HG02798 (cell line): ENCODE data around the gene ERGIC1.

Source experiments
- ATAC-seq: cut with Tn5 transposase; IDR thresholded peaks from one replicate; pipeline ENCODE4 v1.9.1; 2021; ENCODE audit warnings: mild to moderate bottlenecking; ENCODE audit not compliant: unreplicated experiment, poor library complexity

ERGIC1 gene

GRCh38 chr5:172910828-172911627, 77.0 kb downstream of the ERGIC1 start:
- ATAC-seq: no peak

DNA sequence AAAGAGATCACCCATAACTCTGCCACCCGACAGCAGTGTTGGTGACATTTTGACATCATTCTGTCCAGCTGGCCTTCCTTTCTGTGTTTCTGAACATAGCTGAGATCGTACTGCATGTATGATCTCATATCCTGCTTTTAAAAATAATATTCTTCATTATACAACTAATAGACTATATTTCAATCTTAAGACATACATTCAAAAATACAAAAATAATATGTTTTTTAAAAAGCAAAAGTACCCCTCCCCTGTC, 77.5 kb downstream of the ERGIC1 start:
- no peak for ATAC-seq

- ATAC-seq: no peak
Observed at GRCh38 chr5:172911976-172912375, 77.9 kb downstream of the ERGIC1 start.

DNA sequence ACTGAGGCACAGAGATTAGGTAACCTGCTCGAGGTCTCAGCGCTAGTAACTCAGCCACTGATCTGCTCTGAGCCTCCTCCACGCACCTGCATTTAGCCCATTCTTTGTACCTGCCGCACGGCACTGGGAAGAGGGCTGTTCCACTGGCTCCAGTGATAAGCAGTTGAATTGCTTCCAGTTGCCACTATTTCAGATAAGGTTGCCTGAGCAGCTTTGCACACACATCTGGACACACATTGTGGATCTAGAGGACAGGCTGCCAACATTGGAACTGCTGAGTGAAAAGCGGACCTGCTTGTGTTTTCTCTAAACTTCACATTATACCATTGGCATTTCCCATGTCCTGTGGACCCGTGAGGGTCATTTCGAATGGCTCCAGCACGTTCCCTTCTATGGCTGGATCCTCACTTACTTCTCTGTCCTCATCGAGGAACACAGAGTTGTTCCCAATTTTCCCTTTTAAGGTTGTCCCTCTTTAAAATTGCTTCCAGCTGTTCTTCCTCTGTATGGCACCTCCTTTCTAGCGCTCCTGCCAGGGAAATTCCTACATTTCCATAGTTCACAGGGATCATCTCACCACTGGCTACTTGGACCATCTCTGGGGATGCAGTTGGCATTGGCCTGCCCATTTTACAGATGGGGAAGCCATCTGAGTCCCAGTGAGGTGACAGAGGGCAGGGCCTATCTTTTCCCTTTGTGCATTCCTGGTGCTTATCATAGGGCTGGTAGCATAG, 79.2 kb downstream of the ERGIC1 start:
- no peak for ATAC-seq

DNA sequence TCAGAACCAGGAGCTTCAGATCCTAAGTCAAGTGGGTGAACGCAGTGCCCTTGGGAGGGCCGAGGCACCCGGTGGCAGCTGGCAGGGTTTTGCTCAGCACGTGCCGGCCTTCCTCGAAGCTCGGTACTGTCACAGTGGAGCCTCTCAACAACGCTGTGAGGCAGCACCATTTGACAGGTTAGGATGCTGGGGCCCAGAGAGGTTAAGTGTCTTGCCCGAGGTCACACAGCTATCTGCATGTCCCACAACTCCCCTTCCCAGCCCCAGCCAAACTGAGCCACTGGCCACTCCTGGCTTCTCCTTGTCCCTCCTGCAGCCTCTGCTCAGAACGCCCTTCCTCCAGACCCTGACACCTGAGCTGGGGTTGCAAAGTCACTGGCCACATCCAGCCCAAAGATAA, 81.5 kb downstream of the ERGIC1 start:
- ATAC-seq: no peak

DNA sequence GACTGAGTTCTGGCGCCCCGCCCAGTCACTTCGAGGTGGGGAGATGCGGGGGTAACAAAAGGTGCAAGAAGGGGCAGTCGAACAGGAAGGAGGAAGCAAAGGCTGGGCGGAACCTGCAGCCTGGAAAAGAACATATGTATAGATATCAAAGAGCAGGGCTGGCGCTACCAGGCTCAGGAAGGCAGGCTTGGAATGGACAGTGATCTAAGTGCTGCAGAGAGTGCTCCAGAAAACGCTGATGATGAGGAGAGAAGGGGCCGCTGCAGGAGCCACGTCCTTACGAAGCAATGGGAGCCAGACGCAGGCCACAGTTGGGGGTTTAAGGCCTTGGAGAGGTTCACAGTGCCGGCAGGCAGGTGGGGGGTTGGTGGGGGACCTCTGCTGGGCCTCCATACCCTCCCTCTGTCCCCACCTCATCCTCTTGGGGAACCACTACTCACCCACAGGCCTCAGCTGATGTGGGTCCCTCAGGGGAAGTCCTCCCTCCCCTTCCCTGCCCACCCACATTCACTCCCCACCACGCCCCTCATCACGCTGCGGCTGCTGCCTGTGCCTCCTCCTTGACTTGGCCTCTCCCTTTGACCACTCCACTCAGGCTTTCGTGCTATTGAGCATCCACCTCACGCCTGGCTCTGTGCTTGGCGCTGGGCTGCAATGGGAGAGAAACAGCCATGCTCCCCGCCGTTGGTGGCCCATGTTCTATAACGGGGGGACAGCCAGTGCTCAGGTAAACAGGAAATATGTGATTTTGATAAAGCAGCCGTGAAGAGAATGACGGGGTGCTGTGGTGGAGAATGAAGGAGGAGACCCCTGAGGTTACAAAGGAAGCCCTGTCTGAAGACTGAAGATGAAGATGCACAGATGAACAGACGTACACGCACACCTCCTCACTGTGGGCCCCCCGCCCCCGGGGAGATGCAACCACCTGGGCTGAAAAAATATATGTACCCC, 84.6 kb downstream of the ERGIC1 start:
- ATAC-seq: no peak

- no peak for ATAC-seq
Observed at GRCh38 chr5:172919525-172920446, 85.7 kb downstream of the ERGIC1 start.

DNA sequence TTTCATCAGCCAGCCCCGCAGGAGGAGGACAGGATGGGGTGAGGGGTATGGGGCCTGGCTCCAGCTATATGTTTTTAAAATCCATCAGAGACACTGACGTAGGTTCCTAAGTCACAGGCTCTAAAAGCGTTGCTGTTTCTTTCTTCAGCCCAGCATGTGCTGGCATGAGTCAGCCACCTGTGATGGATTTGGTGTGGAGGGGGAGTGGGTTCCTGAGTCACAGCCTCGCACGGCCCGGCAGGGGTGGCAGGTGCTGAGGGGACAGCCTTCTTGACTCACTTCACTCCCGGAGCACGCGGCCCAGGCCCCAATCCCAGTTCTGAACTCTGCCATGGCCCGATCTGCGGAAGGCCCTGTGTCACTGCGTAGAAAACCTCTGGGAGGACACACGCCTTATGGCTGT, 86.4 kb downstream of the ERGIC1 start:
- no peak for ATAC-seq

DNA sequence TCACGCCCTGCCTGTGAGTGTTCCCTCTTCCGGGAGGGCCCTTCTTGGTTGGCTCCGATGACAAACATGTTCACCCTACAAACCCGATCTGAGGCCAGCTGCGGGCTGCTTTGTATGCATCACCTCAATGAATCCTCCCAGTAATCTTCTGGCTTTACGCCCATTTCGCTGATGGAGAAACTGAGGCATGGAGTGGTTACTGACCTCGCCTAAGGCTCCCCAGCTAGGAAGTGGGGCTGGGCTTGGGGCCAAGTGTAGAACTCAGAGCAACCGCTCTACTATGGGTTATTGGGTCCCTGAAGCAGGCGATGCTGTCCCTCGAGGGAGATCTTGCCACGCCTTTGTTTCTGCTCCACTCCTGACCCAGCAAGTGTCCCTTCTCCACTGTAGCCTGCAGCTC, 86.9 kb downstream of the ERGIC1 start:
- ATAC-seq: no peak

GRCh38 chr5:172921906-172922305, 87.9 kb downstream of the ERGIC1 start:
- ATAC-seq: no peak

DNA sequence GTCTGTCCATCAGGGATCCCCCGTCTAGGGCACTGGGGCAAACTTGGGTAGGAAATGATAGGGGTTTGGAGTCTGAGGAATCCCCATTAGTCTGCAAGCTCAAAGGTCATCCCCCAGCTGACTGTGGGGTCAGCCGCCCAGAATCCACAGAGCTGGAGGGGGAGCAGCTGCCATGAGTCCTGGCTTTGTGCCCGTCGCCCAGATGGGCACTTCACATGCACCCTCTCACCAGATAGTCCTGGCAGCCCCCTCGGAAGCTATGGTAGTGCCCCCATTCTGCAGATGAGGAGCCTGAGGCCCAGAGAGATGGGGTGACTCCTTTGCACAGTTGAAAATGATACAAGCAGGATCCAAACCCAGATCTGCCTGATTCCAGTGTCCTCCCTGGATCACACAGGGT, 89.5 kb downstream of the ERGIC1 start:
- no peak for ATAC-seq

GRCh38 chr5:172925336-172925948, 91.4 kb downstream of the ERGIC1 start:
- ATAC-seq: no peak

DNA sequence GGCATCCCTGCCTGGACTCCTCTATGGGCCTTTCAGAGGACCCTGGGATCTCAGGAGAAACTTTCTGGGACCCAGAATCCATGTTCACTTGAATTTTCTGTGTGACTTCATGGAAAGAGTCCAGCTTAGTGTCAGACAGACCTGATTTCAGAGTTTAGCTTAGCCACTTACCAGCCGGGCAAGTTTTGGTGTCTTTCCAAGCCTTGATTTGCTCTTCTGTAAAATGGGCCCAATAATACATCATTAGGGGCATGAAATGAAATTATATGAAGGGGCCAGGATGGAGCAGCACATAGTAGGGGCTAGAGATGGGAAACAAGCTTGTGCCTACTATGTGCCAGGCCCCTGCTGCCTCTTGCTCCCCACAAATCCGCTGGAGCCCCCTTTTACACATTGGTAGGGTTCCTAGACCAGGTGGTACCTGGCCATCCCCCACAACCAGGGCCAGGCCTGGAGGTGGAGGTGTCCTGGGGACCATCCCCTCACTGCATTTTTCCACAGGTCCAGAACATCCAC, 92.0 kb downstream of the ERGIC1 start:
- no peak for ATAC-seq

- ATAC-seq: no peak
Observed at GRCh38 chr5:172926796-172927195, 92.7 kb downstream of the ERGIC1 start.

DNA sequence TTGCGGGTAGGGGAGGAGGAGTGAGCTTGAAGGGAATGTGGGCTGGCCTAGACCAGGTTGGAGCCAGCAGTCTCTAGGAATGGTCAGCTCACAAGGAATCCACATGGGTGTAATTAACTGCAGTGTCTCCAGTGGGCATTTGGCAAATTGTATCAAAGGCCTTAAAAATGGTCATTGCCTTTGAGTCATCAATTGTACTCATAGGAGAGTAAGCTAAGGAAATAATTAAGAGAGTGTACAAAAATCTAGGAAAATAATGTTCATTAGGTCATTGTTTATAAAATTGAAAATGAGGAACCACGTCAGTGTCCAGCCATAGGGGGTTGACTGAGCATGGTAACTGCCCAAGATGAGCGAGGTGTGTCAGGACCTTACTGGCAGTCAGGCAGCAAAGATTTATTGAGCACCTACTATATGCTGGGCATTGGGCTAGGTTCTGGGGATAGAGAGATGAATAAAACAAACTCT, 95.4 kb downstream of the ERGIC1 start:
- no peak for ATAC-seq

DNA sequence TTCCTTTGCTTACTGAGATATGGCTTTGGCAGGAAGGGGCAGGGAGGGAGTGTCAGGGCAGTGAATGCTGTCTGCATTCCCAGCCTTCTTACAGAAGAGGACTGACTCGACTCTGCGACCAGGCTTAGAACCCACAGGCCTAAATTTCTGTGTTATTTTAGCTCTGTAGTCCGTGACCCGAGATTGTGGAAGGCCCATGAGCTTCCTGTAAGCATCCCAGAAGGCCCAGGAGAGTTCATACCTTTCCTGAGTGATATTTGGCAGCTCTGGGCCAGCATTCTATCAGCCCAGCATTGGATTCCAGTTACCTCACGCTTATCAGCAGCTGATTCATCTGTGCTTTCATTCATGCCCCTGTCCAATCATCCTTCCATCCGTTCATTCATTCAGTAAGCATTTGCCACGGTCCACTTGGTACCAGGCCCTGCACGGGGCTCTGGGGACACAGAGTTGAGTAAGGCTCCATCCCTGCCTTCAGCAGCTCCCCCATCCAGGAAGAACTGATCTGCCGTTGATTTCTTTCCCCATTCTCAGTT, 97.0 kb downstream of the ERGIC1 start:
- no peak for ATAC-seq

DNA sequence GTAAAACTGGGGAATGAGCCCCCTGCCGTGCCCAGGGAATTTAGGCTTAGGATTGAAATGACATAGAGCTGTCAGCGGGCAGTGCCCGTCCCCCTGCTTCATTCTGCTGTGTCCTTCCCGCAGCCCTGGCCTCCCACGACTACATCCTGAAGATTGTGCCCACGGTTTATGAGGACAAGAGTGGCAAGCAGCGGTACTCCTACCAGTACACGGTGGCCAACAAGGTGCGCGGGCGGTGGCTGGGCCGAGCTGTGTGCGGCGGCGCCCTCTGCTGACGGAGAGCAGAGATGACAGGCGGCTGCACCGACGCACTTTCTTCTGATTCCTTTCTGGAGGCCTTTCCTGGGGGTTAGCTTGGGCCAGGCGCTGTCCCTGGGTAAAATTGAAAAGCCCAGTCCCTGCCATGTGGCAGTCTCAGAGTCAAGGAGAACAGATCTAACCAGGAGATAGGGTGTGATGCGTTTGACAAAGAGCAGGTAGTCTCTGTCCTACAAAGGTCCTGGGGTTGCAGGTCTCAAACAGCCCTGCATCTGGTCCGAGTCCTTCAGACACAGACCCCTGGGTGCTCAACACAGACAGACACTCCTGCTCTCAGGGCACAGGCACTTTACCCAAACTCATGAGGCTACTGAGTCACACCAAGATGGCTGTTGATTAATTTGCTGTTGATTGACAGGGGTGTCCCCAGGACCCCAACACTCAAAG, 98.4 kb downstream of the ERGIC1 start:
- peak; percentile 80 for ATAC-seq

DNA sequence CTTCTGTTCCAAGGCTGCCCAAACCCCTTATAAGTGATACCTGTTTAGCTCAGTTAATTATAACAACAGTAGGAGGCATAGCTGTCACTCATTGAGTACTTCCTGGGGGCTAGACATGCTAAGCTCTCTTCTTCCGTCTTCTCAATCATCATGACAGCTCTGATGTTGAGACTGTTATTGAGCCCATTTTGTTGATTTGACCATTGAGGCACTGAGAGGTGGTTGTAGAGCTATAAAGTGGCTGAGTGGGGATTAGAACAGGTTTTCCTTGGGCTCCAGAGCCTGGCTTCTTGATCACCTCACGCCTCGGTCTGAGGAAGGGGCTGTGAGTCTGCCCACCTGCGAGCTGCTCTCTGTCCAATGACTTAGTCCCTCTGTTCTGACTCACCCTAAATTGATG, 99.2 kb downstream of the ERGIC1 start:
- ATAC-seq: no peak
